ENCODE results near the gene SFXN5.
"Not testable (repeated sequence)": the region's sequence is repeated elsewhere in the genome, so short reads cannot be mapped to it uniquely, and the experiment has no call there.

Gene SFXN5

GRCh38 chr2:73076701-73077423 lies 5.3 kb upstream of the SFXN5 start:
- no peak for DNase-seq

- no peak for DNase-seq
Observed at GRCh38 chr2:73075477-73076373, 4.2 kb upstream of the SFXN5 start.

GRCh38 chr2:73074110-73075069 lies 2.9 kb upstream of the SFXN5 start:
- DNase-seq: no peak

- no peak for DNase-seq
Observed at GRCh38 chr2:73072416-73072815, 904 bp upstream of the SFXN5 start.

- no peak for DNase-seq
Observed at GRCh38 chr2:73072129-73072395, 550 bp upstream of the SFXN5 start.

- DNase-seq: no peak
Observed at GRCh38 chr2:73070643-73071359, 711 bp downstream of the SFXN5 start.

- no peak for DNase-seq
Observed at GRCh38 chr2:73069855-73070642, 1.5 kb downstream of the SFXN5 start.

GRCh38 chr2:73069041-73069854 lies 2.3 kb downstream of the SFXN5 start:
- no peak for DNase-seq

- no peak for DNase-seq
Observed at GRCh38 chr2:73068147-73068546, 3.4 kb downstream of the SFXN5 start.

- no peak for DNase-seq
Observed at GRCh38 chr2:73067043-73067442, 4.5 kb downstream of the SFXN5 start.

- DNase-seq: not testable (repeated sequence)
Observed at GRCh38 chr2:73065070-73065469, 6.4 kb downstream of the SFXN5 start.

GRCh38 chr2:73063909-73064875 lies 7.3 kb downstream of the SFXN5 start:
- DNase-seq: no peak

GRCh38 chr2:73063472-73063871 lies 8.0 kb downstream of the SFXN5 start:
- DNase-seq: no peak

- DNase-seq: no peak
Observed at GRCh38 chr2:73059106-73059505, 12.4 kb downstream of the SFXN5 start.

GRCh38 chr2:73054980-73055379 lies 16.5 kb downstream of the SFXN5 start:
- DNase-seq: no peak

GRCh38 chr2:73053316-73054114 lies 18.0 kb downstream of the SFXN5 start:
- no peak for DNase-seq

- no peak for DNase-seq
Observed at GRCh38 chr2:73050121-73050545, 21.4 kb downstream of the SFXN5 start.

All from NCI-H1436 treated with DMSO at 0.1 percent for 48 hours (cell line).